Osteoblast (primary cell): ENCODE measurements around the gene DCX. TPM values are rescaled to one million over a fixed set of nuclear protein-coding genes. Genes with fewer than 3 reads are reported as not detected.

Experiments
- DNase-seq: peaks from one replicate; pipeline ENCODE4 v3.0.0; 2011; ENCODE audit warnings: low spot score, mixed read lengths; ENCODE audit not compliant: insufficient read length; ENCODE audit errors: missing footprints
- H2AFZ ChIP-seq: 2 replicates; pipeline ENCODE4 v1.6.0; 2011; ENCODE audit warnings: mild to moderate bottlenecking, low read length
- H3K27ac ChIP-seq: 2 replicates; pipeline ENCODE4 v1.5.1; 2011; ENCODE audit warnings: mild to moderate bottlenecking, low read depth, low read length, moderate library complexity
- H3K27me3 ChIP-seq: 2 replicates; pipeline ENCODE4 v1.6.0; 2012; ENCODE audit warnings: mild to moderate bottlenecking, control low read depth, inconsistent platforms, low read length, moderate library complexity; ENCODE audit not compliant: insufficient read depth
- H3K36me3 ChIP-seq: 2 replicates; pipeline ENCODE4 v1.5.1; 2011; ENCODE audit warnings: mild to moderate bottlenecking, low read length, control low read depth, moderate library complexity; ENCODE audit not compliant: insufficient read depth
- H3K4me1 ChIP-seq: 2 replicates; pipeline ENCODE4 v1.5.1; 2011; ENCODE audit warnings: mild to moderate bottlenecking, low read length, control low read depth, moderate library complexity; ENCODE audit not compliant: insufficient read depth
- H3K4me2 ChIP-seq: 2 replicates; pipeline ENCODE4 v1.6.0; 2011; ENCODE audit warnings: mild to moderate bottlenecking, low read length; ENCODE audit not compliant: insufficient read depth
- H3K4me3 ChIP-seq: fragments of 200-600 bp; sonication (generic); 3 replicates; pipeline ENCODE4 v1.5.1; 2012; ENCODE audit warnings: mild to moderate bottlenecking, low read length, inconsistent platforms; ENCODE audit not compliant: insufficient read depth
- H3K79me2 ChIP-seq: 2 replicates; pipeline ENCODE4 v1.6.0; 2012; ENCODE audit warnings: mild to moderate bottlenecking, low read length, control low read depth, inconsistent platforms; ENCODE audit not compliant: insufficient read depth
- H3K9me3 ChIP-seq: 2 replicates; pipeline ENCODE4 v1.5.1; 2011; ENCODE audit warnings: low read depth, low read length, control low read depth
- H4K20me1 ChIP-seq: 2 replicates; pipeline ENCODE4 v1.6.0; 2012; ENCODE audit warnings: mild to moderate bottlenecking, low read length, control low read depth; ENCODE audit not compliant: insufficient read depth
- total RNA-seq: library from RNA; depleted of rRNA; stranded (reverse); fragments of >200 nt; gene quantifications from 2 replicates; pipeline ENCODE4 v1.2.3, GENCODE V29; 2012
- TF ChIP-seq, protein P1 (sequence below): IDR thresholded peaks from 2 replicates; pipeline ENCODE4 v1.5.1; 2011; ENCODE audit warnings: mild to moderate bottlenecking, low read depth, low read length, moderate library complexity; ENCODE audit errors: extremely low read depth

Gene DCX
- total RNA-seq, 1 donor = not detected

DNA sequence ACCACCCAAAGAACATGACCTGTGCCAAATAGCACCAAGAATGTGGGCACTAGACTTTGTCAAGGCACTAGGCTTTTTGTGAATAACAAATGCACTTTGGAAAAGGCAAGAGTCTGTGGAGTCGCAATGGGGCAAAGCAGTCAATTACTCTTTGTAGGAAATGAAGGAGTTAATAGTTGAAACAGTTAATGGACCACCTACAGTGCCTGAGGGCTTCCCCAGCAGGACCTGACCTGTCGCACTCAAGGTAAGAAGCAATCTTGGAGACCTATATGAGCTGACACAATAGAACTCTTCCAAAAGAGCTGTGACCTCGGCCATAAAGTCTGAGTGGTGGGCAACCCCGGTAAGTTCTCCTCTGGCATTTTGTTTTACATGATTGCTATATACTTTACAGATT lies 92.5 kb downstream of the DCX start:
- H3K36me3 ChIP-seq = no peaks in the 10 kb centered on the region
- no peaks in the 10 kb centered on the region for H3K4me1 ChIP-seq
- H3K4me2 ChIP-seq = no peak overlapping the region
- H3K27ac ChIP-seq = no peak overlapping the region
- DNase-seq = no peak
- H3K27me3 ChIP-seq = peaks cover 8% of the 10 kb centered on the region
- H2AFZ ChIP-seq = no peak overlapping the region
- no peak overlapping the region for H3K4me3 ChIP-seq
- H3K9me3 ChIP-seq = no peaks in the 10 kb centered on the region
- TF ChIP-seq, protein P1, sequence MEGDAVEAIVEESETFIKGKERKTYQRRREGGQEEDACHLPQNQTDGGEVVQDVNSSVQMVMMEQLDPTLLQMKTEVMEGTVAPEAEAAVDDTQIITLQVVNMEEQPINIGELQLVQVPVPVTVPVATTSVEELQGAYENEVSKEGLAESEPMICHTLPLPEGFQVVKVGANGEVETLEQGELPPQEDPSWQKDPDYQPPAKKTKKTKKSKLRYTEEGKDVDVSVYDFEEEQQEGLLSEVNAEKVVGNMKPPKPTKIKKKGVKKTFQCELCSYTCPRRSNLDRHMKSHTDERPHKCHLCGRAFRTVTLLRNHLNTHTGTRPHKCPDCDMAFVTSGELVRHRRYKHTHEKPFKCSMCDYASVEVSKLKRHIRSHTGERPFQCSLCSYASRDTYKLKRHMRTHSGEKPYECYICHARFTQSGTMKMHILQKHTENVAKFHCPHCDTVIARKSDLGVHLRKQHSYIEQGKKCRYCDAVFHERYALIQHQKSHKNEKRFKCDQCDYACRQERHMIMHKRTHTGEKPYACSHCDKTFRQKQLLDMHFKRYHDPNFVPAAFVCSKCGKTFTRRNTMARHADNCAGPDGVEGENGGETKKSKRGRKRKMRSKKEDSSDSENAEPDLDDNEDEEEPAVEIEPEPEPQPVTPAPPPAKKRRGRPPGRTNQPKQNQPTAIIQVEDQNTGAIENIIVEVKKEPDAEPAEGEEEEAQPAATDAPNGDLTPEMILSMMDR = no peak
- H3K79me2 ChIP-seq = no peaks in the 10 kb centered on the region
- no peaks in the 10 kb centered on the region for H4K20me1 ChIP-seq

DNA sequence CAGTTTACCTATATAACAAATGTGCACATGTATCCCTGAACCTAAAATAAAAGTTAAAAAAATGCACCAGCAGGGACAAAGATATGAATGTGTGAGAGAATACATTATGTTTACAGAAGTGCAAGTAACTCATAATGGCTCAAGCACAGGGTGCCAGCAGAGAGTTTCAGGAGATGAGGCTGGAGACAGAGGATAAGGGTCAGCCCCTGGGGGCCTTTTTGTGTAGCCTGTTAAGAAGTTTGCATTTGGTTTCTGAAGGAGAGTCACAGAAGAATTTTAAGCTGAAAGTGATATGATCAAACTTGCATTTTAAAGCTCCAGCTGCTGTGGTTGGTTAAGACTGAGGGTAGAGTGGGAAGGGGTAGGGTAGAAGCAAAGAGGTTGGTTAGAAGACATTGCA lies 93.1 kb downstream of the DCX start:
- no peak overlapping the region for H3K27ac ChIP-seq
- H3K79me2 ChIP-seq = no peaks in the 10 kb centered on the region
- no peaks in the 10 kb centered on the region for H3K4me1 ChIP-seq
- TF ChIP-seq, protein P1 = no peak
- H3K27me3 ChIP-seq = peaks cover 8% of the 10 kb centered on the region
- H3K9me3 ChIP-seq = no peaks in the 10 kb centered on the region
- no peak overlapping the region for H3K4me3 ChIP-seq
- no peaks in the 10 kb centered on the region for H3K36me3 ChIP-seq
- no peak for DNase-seq
- no peaks in the 10 kb centered on the region for H4K20me1 ChIP-seq
- no peak overlapping the region for H3K4me2 ChIP-seq
- no peak overlapping the region for H2AFZ ChIP-seq

DNA sequence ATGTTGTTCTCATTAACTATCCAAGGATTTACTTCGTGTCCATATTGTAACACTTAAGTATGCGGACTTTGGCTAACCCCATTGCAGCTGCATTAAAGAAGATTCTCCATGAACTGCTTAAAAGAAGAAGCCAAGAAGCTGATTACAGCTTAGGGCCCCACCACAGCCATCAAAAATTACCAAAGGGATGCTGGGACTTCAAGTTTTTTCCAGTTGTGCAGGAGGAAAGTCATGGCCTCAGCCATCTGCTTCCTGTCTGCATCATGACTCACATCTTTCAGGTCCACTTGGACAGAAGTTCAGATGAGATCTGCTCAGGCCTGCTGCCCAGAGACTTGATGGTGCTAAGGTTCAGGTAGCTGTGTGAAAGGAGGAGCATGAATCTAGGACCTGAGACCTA lies 102.9 kb downstream of the DCX start:
- H3K27ac ChIP-seq = no peak overlapping the region
- H4K20me1 ChIP-seq = no peaks in the 10 kb centered on the region
- H3K79me2 ChIP-seq = no peaks in the 10 kb centered on the region
- H3K4me3 ChIP-seq = no peak overlapping the region
- H3K36me3 ChIP-seq = no peaks in the 10 kb centered on the region
- DNase-seq = no peak
- no peaks in the 10 kb centered on the region for H3K4me1 ChIP-seq
- H3K4me2 ChIP-seq = no peak overlapping the region
- peaks cover 10% of the 10 kb centered on the region for H3K27me3 ChIP-seq
- no peaks in the 10 kb centered on the region for H3K9me3 ChIP-seq
- TF ChIP-seq, protein P1 = no peak
- no peak overlapping the region for H2AFZ ChIP-seq

DNA sequence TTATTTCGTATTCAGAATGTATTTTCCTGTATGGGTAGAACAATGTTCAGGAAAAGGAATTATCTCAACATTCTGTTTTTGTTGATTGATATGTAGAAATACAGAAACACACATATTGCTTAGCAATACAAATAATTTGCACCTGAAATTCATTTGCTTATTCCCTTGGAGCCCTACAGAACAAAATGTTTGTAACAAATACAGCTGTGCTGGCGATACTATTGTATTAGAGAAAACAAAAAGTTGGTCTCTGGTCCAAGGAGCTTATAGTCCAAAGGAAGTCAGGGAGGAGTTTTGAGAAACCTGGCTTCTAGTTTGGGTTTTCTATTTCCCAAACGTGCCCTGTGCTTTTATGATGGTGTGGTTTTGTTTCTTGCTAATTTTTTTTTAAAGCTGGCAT lies 104.0 kb downstream of the DCX start:
- Histone ChIP-seq H3K36me3 (no peaks in the 10 kb centered on the region), H3K27me3 (peaks cover 10% of the 10 kb centered on the region)

More for the DNA sequence above, 104.0 kb downstream of the DCX start:
- Histone ChIP-seq H3K4me1 (no peaks in the 10 kb centered on the region), H3K4me3 (no peak overlapping the region), H2AFZ (no peak overlapping the region), H3K9me3 (no peaks in the 10 kb centered on the region), H3K4me2 (no peak overlapping the region), H3K79me2 (no peaks in the 10 kb centered on the region), H3K27ac (no peak overlapping the region), H4K20me1 (no peaks in the 10 kb centered on the region)
- DNase-seq = no peak
- TF ChIP-seq, protein P1 = no peak
